Caco-2 (cell line): ENCODE data around the gene NDUFV3. TPM values are rescaled to one million over a fixed set of nuclear protein-coding genes. Genes with fewer than 3 reads are reported as not detected.
"Not testable (repeated sequence)": the region's sequence is repeated elsewhere in the genome, so short reads cannot be mapped to it uniquely, and the experiment has no call there.

Experiments
- BruUV-seq: library from RNA; stranded (reverse); fragments of 400-500 nt; replicated peaks from 2 replicates; lab custom pipeline; 2021; lab: Mats Ljungman, UMichigan
- CTCF ChIA-PET: fragments of 300-600 bp; sonication (Branson Sonifier 250); formaldehyde crosslinking; loops from one replicate; lab custom pipeline; 2022; ENCODE audit warnings: antibody characterized with exemption; lab: Charles Lee
- POLR2A ChIA-PET: fragments of 300-600 bp; sonication (Branson Sonifier 250); formaldehyde crosslinking; loops from one replicate; lab custom pipeline; 2022; ENCODE audit warnings: antibody characterized with exemption; lab: Charles Lee
- DNase-seq, 2 experiments: peaks; one replicate each; pipeline versions ENCODE4 v3.0.0 to v3.0.0-alpha.2; 2020 to 2022
- H3K27me3 ChIP-seq: replicated peaks from 2 replicates; pipeline ENCODE4 v1.6.0; 2011; ENCODE audit warnings: low read length; ENCODE audit not compliant: control insufficient read depth, insufficient read depth
- H3K36me3 ChIP-seq: 2 replicates; pipeline ENCODE4 v1.5.1; 2011; ENCODE audit warnings: low read length; ENCODE audit not compliant: control insufficient read depth, insufficient read depth
- H3K4me1 ChIP-seq: fragments of 250-450 bp; sonication (Bioruptor Pico); 2 replicates; pipeline ENCODE4 v1.5.1; 2020; ENCODE audit warnings: mild to moderate bottlenecking
- H3K4me3 ChIP-seq: 2 replicates; pipeline ENCODE4 v1.5.1; 2011; ENCODE audit warnings: low read depth, mild to moderate bottlenecking, control low read depth, low read length
- H3K9me3 ChIP-seq: fragments of 250-450 bp; sonication (Bioruptor Pico); 2 replicates; pipeline ENCODE4 v1.5.1; 2020; ENCODE audit warnings: mild to moderate bottlenecking, moderate library complexity
- H3K27ac Mint-ChIP-seq: one replicate; pipeline ENCODE4 v1.8.0; 2022; ENCODE audit warnings: mixed read lengths; ENCODE audit not compliant: unreplicated experiment
- H3K27me3 Mint-ChIP-seq: one replicate; pipeline ENCODE4 v1.8.0; 2022; ENCODE audit warnings: mixed read lengths; ENCODE audit not compliant: insufficient read depth, unreplicated experiment
- H3K36me3 Mint-ChIP-seq: one replicate; pipeline ENCODE4 v1.8.0; 2022; ENCODE audit warnings: mild to moderate bottlenecking, mixed read lengths; ENCODE audit not compliant: insufficient read depth, unreplicated experiment
- H3K4me1 Mint-ChIP-seq: one replicate; pipeline ENCODE4 v1.8.0; 2022; ENCODE audit warnings: low read depth, mixed read lengths; ENCODE audit not compliant: unreplicated experiment
- H3K4me3 Mint-ChIP-seq: one replicate; pipeline ENCODE4 v1.8.0; 2022; ENCODE audit warnings: mild to moderate bottlenecking, moderate library complexity, mixed read lengths; ENCODE audit not compliant: unreplicated experiment
- H3K9me3 Mint-ChIP-seq: one replicate; pipeline ENCODE4 v1.8.0; 2022; ENCODE audit warnings: mixed read lengths; ENCODE audit not compliant: unreplicated experiment
- intact Hi-C: fragments of 100-400 bp; cut with micrococcal nuclease; formaldehyde crosslinking; loops from one replicate; pipeline ENCODE4 v1.10.0; 2022; ENCODE audit not compliant: unreplicated experiment
- total RNA-seq: library from RNA; stranded (reverse); gene quantifications from 2 replicates; pipeline ENCODE4 v1.2.3, GENCODE V29; 2022
- TF ChIP-seq, protein P1 (sequence below), 2 experiments: fragments of 200-600 bp in 1 of 2; IDR thresholded peaks; 1 replicate in 1 of 2; 2 replicates in 1 of 2; pipeline versions ENCODE4 v1.5.1 to v1.8.0; 2011 to 2022; ENCODE audit warnings: antibody characterized with exemption in 1 of 2, control low read depth in 1 of 2, inconsistent platforms in 1 of 2, low read depth in 1 of 2, low read length in 1 of 2, mild to moderate bottlenecking in 1 of 2, moderate library complexity in 1 of 2; ENCODE audit not compliant: insufficient read depth in 1 of 2, severe bottlenecking in 1 of 2, unreplicated experiment in 1 of 2

Gene NDUFV3
- total RNA-seq, 1 experiment from 2014 or later: 32.5 TPM

DNA sequence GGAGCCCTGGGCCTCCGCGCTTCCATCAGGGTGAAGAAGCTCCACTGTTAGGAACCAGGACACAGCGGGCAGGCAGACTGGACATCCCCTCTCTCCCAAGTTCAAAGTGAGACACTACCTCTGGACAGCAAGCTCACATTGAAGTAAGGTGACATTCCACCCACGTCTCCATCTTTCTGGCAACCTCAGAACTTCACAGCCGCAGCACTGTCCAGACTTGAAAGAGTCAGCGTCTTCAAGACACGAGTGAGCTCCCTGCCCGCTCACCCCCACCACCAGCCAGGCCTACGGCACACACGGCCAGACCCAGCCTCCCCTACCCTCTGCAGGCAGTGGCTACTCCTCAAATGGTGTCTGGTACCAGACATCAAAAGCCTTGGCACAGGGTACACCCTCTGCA, 24.9 kb upstream of the NDUFV3 start:
- Histone ChIP-seq H3K27me3 (no peaks in the 10 kb centered on the region), H3K9me3 (no peaks in the 10 kb centered on the region), H3K4me3 (no peak overlapping the region), H3K36me3 (peaks cover 5% of the 10 kb centered on the region), H3K4me1 (no peaks in the 10 kb centered on the region)
- Mint-ChIP-seq H3K4me1 (no peaks in the 10 kb centered on the region), H3K36me3 (peaks cover 85% of the 10 kb centered on the region), H3K4me3 (no peak overlapping the region), H3K9me3 (no peaks in the 10 kb centered on the region), H3K27ac (no peak overlapping the region), H3K27me3 (no peaks in the 10 kb centered on the region)
- POLR2A ChIA-PET: interaction anchor here (0.6 kb wide), 1 partner anchor 10 kb away, joined by 16 read pairs; no protein-coding TSS in a partner anchor
- no peak for DNase-seq
- intact Hi-C loops: no loop called here
- no TSS peak for BruUV-seq
- TF ChIP-seq, protein P1, sequence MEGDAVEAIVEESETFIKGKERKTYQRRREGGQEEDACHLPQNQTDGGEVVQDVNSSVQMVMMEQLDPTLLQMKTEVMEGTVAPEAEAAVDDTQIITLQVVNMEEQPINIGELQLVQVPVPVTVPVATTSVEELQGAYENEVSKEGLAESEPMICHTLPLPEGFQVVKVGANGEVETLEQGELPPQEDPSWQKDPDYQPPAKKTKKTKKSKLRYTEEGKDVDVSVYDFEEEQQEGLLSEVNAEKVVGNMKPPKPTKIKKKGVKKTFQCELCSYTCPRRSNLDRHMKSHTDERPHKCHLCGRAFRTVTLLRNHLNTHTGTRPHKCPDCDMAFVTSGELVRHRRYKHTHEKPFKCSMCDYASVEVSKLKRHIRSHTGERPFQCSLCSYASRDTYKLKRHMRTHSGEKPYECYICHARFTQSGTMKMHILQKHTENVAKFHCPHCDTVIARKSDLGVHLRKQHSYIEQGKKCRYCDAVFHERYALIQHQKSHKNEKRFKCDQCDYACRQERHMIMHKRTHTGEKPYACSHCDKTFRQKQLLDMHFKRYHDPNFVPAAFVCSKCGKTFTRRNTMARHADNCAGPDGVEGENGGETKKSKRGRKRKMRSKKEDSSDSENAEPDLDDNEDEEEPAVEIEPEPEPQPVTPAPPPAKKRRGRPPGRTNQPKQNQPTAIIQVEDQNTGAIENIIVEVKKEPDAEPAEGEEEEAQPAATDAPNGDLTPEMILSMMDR (IDR thresholded peaks at IDR 0.05; ENCODE audit: insufficient read depth in 1 of 2, low read depth in 1 of 2, low read length in 1 of 2, severe bottlenecking in 1 of 2, unreplicated experiment in 1 of 2): no peak
- CTCF ChIA-PET: interaction anchor here (0.6 kb wide), 1 partner anchor 217 kb away, joined by 3 read pairs; no protein-coding TSS in a partner anchor

DNA sequence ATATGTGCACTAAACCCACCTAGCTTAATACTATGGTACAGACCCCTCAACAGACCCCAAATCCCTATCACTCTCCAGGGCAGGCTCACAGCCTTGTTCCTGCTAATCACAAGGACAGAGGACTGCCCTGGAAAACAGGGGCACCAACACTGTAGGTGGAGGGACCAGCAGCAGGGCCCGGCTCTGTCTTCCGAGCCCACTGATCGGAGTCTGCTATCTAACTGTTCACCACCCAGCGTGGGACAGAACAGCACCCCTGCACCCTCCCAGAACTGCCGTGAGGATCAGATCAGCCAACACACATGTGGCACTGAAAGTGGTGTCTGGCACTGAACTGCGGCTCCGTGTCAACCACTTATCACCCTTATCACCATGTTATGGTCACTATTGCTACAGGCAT, 20.0 kb upstream of the NDUFV3 start:
- ChIA-PET CTCF (no interaction called here), POLR2A (interaction anchor here (0.6 kb wide), 1 partner anchor 452 kb away, joined by 5 read pairs; no protein-coding TSS in a partner anchor)
- H3K36me3 ChIP-seq: peaks cover 5% of the 10 kb centered on the region
- TF ChIP-seq, protein P1 (IDR thresholded peaks at IDR 0.05; ENCODE audit: insufficient read depth in 1 of 2, low read depth in 1 of 2, low read length in 1 of 2, severe bottlenecking in 1 of 2, unreplicated experiment in 1 of 2): no peak
- H3K4me1 ChIP-seq: no peaks in the 10 kb centered on the region
- H3K4me3 ChIP-seq: no peak overlapping the region
- Mint-ChIP-seq H3K4me1 (no peaks in the 10 kb centered on the region), H3K36me3 (peaks cover 90% of the 10 kb centered on the region), H3K27ac (no peak overlapping the region), H3K4me3 (no peak overlapping the region), H3K9me3 (no peaks in the 10 kb centered on the region), H3K27me3 (no peaks in the 10 kb centered on the region)
- DNase-seq: no peak
- H3K27me3 ChIP-seq: no peaks in the 10 kb centered on the region
- no peaks in the 10 kb centered on the region for H3K9me3 ChIP-seq
- intact Hi-C loops: no loop called here
- no TSS peak for BruUV-seq

DNA sequence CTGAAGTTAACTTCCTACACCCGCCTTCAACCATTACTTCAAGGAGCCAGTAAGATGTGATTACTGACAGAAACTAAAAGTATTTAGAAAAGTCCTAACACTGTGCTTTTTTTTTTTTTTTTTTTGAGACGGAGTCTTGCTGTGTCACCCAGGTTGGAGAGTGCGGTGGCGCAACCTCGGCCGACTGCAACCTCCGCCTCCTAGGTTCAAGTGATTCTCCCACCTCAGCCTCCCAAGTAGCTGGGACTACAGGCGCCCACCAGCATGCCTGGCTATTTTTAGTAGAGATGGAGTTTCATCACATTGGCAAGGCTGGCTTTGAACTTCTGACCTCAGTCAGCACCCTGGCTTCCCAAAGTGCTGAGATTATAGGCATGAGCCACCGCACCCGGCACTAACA, 17.3 kb upstream of the NDUFV3 start:
- peaks cover 80% of the 10 kb centered on the region for H3K36me3 Mint-ChIP-seq

More for the DNA sequence above, 17.3 kb upstream of the NDUFV3 start:
- POLR2A ChIA-PET, H3K27ac Mint-ChIP-seq, CTCF ChIA-PET, H3K4me3 ChIP-seq, intact Hi-C loops, H3K4me1 ChIP-seq, H3K27me3 ChIP-seq, H3K4me3 Mint-ChIP-seq, H3K4me1 Mint-ChIP-seq, BruUV-seq, DNase-seq, H3K9me3 Mint-ChIP-seq, H3K36me3 ChIP-seq, H3K27me3 Mint-ChIP-seq, H3K9me3 ChIP-seq: not testable (repeated sequence)
